Ecto neural progenitor cell (in vitro differentiated cells): ENCODE measurements around the gene DCTN5.

Source experiments
- DNase-seq: peaks from one replicate; pipeline ENCODE4 v3.0.0-alpha.2; 2018; ENCODE audit warnings: low spot score

Gene DCTN5

DNA sequence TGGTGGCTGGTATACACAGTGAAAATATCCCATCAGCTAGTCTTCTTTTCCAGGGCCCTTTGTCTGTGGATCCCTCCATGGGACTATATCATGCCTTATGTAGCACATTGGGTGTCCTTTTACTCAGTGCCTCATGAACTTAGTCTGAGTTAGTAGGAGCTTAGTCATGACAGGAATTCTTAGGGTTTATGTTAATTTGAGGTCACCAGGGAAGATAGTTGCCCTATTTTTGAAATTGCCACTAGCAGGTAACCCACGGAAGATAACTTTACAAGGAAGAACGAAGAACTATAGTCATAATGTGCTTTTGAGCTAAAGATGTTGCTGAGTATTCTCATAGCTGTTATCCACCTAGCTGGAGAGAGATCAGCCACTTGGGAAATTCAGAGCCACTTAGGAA is 22.7 kb downstream of the DCTN5 start:
- no peak for DNase-seq

DNA sequence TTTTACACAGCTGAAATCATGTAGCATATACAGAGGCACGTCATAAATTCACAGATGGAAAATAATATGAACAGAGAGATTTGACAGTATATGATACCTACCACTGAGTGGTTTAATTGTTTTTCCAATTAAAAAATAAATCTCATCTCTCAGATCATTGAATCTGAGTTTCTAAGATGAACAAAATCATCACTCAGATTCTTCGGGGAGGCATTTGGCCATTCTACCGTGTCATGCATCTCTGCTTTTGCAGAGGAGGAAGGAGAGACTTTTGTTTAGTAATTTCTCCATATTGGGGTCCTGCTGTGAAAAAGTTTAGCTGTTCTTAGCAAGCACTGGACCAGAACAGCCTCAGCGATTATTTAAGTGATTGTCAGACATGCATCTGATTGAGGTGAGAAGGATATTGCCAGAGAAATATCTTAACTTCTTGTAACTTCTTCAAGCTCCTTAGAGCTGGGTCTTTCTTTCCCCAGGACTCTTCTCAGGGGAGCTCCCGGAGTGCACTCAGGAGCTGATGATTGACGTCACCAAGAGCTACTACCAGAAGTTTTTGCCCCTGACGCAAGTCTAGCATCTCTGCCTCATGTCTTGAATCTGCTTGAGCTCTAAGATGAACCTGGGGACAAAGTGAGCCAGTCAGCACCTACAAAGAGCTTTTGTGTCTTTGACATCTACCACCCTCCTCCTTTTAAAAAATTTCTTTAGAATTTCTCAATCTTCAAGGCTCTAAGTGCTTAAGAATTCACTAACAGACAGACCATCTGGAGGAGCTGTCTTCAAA is 25.5 kb downstream of the DCTN5 start:
- DNase-seq = no peak

DNA sequence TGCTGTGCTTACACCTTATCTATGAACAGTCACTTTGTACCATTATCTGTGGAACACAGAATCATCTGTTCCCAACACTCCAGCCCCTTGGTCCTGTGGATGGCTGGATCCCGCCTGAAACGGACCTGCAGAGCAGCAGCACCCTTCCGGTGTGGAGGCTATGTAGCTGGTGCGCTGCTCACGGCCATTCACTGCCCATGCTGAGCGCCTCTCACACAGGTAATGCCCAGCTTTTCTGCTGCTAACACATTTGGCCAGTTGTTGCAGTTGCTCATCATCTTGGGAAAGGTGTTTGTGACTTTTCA is 26.0 kb downstream of the DCTN5 start:
- no peak for DNase-seq

DNA sequence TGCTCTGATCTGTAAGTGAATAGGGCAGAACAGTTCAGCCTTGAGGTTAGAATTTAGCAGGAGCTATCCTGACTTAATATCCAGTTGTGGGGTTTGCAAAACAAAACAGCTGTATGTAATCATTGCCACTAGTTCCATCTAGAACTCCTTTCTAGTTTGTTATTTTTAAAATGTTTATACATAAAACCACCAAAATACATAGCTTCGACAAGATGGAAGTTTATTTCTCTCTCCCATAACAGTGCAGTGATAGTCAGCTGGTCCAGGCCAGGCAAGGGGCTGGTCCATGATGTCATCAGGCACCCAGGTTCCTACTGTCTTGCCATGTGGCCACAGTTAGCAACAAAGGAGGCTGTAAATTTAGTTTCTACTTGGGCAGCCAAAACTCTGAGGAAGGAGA is 27.0 kb downstream of the DCTN5 start:
- no peak for DNase-seq

DNA sequence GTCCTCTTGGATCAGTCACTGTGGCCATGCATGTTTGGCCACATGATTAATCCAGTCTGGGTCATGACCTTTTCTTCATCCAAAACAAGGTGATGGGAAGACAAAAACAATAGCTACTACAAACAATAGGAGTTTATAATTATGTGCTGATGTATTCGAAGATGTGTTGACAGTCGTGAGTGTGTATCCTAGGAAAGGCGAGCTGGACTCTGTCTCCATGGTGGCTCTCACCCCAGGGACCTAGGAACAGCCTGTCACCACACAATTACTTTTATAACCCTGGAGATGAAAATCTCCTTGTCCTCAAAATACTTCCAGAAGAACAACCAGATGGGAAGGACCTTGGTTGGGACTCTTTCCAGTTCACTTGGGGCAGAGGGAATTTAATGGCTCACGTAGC is 27.6 kb downstream of the DCTN5 start:
- DNase-seq = no peak

DNA sequence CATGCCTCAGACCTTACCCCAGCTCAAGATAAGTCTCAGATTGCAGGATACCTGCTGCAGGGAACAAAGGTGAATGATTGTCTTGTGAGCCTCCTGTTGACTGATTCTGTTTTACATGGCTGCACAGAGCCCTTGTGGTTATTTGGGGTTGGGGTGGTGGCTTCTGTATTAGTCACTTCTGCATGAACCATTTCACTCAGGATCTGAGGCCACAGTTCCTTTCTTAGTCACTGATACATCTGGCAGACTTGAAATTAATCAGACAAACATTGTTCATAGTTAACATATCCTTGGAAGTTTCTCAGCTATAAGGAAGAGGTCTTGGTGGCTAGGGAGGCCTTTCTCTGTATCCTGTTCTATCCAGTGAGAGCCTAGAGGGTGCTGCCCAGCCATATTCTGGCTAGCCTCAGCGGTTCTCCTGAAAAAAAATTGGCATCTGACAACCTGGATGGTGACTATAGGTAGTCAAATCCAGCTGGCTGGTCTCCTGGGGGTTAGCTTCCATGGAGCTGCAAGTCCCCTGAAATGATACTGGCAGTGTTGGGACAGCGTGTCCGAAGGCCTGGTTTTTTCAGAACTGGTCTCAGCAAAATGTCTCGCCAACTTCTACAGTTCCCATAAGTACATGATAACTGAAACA is 29.0 kb downstream of the DCTN5 start:
- DNase-seq = no peak

DNA sequence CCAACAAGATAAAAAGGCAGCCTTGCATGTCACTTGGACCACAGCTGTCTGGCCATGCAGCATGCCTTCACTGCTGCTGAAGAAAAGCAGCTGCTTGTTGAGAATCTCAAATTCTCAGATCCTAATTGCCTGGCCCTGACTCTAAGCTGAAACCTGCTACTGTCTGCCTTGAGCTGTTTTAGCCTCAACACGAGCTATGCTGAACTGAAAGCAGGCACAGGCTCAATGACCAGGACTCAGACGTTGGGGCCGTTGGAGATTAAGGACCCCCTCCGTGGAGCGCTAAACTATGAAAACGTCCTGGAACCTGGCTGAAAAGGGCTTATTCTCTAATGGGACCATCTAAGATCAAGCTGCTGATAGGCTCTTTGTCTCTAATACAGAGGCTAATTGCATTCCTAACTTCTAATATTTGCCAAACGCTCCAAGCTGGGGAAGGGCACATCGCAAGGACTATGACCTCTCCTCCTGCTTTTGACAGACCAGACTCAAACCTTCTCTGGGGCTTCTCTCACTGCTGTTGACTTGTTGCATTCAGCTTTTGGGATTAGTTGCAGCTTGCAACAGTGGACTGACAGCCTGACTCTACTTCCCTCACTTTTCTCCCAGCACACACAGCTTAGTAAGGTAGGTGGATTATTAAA is 32.8 kb downstream of the DCTN5 start:
- DNase-seq = no peak

DNA sequence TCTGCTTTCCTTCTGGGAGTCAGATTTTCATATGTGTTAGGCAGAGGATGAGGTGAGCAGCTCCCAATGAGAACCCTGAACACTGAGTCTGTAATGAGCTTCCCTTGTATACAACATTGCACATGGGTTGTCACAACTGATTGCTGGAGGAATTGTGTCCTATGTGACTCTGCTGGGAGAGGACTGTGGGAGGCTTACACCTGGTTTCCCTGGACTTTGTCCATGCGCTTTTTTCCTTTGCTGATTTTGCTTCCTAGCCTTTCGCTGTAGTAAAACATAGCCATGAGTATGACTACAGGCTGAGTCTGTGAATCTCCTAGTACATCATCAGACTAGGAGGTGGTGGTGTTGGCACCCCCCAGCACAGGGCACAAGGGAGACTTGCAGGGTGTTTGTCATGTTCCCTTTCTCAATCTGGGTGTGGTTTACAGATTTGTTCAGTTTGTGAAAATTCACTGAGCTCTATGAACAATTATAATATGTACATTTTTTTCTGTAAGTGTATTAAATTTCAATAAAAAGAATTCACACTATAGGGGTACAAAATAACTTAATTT is 35.7 kb downstream of the DCTN5 start:
- DNase-seq = no peak

DNA sequence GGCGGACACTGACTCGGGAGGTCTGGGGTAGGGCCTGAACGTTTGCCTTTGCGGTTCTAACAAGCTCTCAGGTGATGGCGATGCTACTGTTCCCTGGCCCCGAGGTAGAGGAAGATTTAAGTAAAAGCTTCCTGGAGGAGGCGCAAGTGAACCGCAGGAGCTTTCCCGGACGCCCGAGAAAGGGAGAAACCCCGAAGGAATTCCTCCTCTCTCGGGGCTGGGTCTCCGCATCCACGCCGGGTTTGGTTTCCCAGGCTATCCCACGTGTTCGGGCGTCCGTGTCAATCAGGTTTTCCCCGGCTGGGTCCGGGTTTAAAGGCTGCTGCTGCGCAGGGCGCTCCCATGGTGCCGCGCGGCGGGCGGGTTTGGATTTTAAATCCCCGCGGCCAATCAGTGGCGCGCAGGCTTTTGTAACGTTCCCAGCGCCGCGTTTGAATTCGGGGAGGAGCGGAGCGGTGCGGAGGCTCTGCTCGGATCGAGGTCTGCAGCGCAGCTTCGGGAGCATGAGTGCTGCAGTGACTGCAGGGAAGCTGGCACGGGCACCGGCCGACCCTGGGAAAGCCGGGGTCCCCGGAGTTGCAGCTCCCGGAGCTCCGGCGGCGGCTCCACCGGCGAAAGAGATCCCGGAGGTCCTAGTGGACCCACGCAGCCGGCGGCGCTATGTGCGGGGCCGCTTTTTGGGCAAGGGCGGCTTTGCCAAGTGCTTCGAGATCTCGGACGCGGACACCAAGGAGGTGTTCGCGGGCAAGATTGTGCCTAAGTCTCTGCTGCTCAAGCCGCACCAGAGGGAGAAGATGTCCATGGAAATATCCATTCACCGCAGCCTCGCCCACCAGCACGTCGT is 37.4 kb downstream of the DCTN5 start, which contains the start of gene PLK1:
TSS of gene PLK1 (plus strand) at position 460 of the 844 bp plus-strand sequence. CDS start at position 504, 44 bp downstream.
- DNase-seq = peak; percentile 95

DNA sequence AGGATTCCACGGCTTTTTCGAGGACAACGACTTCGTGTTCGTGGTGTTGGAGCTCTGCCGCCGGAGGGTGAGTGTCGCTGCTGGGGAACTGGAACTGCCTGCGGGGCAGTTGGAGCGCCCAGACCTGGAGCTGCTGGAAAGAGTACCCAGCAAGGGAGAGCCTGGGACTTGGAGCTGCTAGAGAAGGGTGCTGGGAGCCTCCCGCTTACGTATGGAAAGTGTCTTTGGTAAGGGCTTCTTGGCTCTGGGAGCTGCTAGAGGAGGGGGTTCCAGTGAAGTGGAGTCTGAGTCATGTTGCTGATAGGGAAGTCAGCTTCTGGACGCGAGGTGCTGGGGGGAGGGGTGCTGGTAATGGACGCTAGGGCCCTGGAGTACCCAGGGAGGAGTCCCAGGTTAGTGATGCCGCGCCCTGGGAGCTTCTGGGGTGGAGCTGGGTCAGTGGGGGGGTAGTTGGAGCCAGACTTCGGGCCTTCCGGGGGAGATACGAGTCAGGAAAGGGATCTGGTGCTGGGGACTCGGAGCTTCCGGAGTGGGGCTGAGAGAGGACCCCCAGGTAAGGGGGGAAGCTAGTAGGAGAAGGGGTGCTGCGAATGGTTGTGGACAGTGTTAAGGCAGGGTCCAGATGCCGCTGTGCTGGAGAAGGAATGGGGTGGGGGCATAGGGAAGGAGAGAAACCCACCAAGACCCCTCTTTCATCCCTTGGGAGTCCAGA is 38.2 kb downstream of the DCTN5 start:
- peak; percentile 60 for DNase-seq

DNA sequence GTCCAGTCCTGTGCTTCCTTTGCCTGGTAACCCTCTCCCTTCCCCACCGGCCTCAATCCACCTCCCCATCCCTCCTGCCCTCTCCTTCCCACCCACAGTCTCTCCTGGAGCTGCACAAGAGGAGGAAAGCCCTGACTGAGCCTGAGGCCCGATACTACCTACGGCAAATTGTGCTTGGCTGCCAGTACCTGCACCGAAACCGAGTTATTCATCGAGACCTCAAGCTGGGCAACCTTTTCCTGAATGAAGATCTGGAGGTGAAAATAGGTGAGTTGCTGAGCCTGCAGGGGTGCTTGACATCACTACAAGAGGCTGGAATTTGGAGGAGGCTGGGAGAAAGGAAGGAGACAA is 38.7 kb downstream of the DCTN5 start:
- no peak for DNase-seq

DNA sequence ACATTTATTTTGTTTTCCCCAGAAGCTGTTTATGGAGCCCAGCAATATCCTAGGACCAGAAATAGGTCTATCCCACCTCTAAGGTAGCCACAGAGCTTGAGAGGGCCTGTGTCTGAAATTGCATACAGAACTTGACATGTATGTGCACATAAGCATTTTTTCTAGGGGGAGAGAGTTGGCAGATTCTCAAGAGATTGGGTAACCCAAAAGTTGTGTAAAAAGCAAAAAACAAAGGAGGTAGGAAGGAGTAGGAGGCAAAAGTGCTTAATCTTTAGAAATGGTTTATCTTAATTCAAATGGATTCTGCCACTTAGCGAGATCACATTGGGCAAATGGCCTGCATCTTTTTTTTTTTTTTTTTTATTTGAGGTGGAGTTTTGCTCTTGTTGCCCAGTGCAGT is 40.9 kb downstream of the DCTN5 start:
- no peak for DNase-seq

DNA sequence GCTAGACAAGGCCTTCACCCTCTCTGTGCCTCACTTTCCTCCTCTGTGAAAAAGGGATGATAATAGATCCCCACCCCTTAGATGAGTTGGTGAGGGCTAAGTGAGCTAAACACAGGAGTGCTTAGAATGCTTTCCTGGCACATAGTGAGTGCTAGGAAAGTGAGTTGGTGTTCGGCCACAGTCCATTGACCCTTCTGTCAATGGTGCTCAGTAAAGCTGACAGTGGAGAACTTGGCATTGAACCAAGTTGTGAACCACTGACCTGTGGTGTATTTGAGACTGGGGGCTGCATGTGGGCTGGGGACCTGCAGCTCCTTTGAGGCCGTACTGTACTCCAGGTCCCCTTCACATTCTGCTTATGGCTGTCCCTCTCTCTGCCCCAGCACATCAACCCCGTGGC is 42.2 kb downstream of the DCTN5 start:
- no peak for DNase-seq

DNA sequence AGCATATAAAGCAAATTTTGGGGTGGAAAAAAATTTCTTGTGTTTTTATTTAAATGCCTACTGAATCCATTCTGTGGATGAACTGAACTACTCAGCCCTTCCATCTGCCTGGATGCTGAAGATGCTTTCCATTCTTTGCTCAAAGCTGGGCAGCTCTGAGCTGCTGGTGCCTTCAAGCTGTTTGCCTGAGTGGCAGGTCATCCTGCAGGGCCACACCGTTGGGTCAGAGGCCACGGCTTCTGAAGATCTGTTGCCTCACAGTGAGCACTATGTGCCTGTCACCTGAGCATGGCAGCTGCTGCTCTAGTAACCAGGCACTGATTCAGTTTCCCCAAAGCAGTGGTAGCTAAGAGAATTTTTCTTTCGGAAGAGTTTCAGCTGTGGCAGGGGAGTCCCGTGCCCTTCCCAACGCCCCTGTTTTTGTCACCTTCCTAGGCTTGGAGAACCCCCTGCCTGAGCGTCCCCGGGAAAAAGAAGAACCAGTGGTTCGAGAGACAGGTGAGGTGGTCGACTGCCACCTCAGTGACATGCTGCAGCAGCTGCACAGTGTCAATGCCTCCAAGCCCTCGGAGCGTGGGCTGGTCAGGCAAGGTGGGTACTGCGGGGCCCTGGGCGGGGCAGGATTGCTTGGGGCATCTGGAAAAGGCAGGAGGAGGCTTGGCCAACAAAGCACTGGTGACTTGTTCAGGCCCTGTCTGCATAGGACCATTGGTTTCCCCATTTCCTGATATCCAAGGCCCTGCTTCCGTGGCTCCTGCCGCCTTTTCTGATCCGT is 46.0 kb downstream of the DCTN5 start:
- no peak for DNase-seq

DNA sequence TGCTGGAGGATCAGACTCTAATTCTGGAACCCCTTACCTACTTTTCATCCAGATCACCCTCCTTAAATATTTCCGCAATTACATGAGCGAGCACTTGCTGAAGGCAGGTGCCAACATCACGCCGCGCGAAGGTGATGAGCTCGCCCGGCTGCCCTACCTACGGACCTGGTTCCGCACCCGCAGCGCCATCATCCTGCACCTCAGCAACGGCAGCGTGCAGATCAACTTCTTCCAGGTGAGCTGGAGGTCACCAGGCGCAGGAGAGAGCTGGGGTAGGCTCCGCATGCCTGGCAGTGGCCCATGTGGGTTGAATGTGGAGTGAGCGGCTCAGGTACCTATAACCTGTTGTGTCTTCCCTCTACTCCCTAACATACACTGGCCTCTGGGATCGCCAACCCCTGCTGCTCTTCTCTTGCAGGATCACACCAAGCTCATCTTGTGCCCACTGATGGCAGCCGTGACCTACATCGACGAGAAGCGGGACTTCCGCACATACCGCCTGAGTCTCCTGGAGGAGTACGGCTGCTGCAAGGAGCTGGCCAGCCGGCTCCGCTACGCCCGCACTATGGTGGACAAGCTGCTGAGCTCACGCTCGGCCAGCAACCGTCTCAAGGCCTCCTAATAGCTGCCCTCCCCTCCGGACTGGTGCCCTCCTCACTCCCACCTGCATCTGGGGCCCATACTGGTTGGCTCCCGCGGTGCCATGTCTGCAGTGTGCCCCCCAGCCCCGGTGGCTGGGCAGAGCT is 48.3 kb downstream of the DCTN5 start:
- no peak for DNase-seq

DNA sequence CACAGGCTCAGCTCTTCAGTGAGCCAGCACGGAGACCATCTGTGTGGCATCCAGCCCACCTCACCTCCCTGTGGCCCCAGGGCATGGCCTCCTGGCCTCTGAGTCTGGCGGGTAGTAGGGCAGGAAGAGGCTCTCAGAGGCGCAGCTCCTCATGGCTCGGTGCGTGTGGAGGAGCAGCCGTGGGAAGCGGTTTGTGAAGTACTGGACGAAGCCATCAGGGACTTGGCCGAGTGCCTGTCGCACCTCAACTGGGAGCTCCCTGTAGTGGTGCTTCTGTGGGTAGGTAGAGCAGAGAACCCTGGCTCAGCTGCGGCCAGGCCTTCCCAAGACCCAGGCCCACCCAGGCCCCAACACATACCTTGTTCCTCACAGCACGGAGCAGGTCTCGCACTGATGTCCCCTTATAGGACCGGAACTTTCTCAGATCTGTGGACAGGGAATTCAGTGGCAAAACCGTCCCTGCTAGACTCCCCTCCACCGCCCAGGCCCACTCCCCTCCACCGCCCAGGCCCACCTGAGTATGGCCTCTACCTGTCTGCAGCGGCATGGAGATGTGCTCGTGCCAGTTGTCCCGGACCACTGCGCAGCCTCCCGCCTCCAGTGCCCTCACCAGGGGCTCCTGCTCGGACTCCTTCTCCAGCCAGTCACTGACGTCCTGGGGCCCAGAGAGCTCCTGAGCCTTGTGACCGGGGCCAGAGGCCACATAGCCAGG is 49.7 kb downstream of the DCTN5 start:
- DNase-seq = no peak

DNA sequence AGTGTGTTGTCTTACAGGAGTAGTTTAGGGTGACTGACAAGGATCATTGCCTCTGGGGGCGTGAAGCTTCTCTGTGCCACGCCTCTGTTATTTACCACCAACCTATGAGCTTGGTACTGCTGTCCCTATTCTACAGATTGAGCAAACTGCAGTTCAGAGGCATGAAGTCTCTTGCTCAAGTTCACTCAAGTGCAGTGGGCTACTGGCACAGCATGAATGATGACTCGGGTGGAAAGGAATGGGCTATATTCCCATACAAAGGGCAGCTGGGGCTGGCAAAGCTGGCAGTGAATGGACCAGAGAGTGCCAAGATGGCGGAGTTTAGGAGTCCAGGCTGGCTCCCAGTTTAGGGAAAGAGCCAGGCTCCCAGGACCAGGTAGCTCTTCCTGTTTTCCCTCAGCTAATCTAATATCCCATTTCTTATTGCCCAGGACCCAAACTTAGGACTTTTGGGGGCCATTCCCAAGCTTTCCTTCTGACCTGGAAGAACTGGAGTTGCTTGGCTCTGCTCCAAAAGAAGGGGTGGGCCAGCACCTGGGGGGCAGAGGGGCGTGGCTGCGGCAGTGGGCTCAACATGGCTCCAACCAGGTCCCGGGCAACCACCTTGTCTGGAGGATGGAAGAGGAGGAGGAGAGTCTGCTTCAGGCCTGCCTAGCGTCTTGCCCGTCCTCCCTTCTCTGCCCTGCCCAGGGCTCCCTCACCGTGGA is 50.4 kb downstream of the DCTN5 start:
- DNase-seq = no peak

DNA sequence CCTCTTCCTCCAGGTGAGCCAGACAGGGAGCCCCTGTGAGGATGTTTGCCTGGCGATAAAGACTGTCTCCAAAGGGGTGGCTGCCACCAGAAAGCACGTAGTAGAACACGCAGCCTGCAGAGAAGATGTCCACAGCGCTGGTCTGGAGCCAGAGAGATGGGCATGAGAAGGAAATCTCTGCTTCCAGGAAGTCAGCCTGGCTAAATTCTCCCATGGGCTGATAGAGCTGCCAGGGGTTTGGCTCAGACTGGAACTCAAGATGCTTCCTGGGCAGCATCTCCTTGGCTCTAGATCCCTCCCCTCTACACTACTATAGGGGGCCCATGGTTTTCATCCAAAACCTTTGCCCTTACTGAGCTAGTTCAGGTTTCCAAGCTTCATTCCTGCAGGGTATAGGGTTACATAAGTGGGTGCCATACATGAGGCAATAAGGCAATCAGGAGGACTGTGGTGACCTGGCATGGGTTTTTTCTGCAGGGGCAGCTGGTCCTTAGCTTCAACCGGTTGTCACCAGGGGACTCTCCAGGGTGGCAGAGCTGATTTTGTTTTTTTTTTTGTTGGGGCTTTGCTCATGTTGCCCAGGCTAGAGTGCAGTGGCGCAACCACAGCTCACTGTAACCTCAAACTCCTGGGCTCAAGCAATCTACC is 51.0 kb downstream of the DCTN5 start:
- DNase-seq = no peak
